Measurements from ENCODE around the gene PEX13.
A peak's percentile ranks its signal among the peaks of the same experiment; 100 is the strongest.

The PEX13 gene

GRCh38 chr2:60991644-60992043 is 25.9 kb upstream of the PEX13 start:
- TF ChIP-seq USF1 (IDR thresholded peaks at IDR 0.05) = no peak
- TF ChIP-seq MAX (IDR thresholded peaks at IDR 0.05) = no peak
- no peak for TF ChIP-seq RAD21 (IDR thresholded peaks at IDR 0.05; ENCODE audit: low read depth)
- TF ChIP-seq YY1 (IDR thresholded peaks at IDR 0.05; ENCODE audit: low read depth) = no peak
- TF ChIP-seq REST (IDR thresholded peaks at IDR 0.05; ENCODE audit: low read depth) = no peak
- TF ChIP-seq NFIC (IDR thresholded peaks at IDR 0.05) = no peak
- TF ChIP-seq EGR1 (IDR thresholded peaks at IDR 0.05) = no peak
- no peak for TF ChIP-seq FOXM1 (IDR thresholded peaks at IDR 0.05; ENCODE audit: borderline replicate concordance, low read depth)
- no peak for TF ChIP-seq TCF12 (IDR thresholded peaks at IDR 0.05; ENCODE audit: low read depth)
- TF ChIP-seq CEBPB (IDR thresholded peaks at IDR 0.05) = no peak
- no peak for TF ChIP-seq TEAD4 (IDR thresholded peaks at IDR 0.05)
- TF ChIP-seq TAF1 (IDR thresholded peaks at IDR 0.05; ENCODE audit: low read depth) = no peak

GRCh38 chr2:60992985-60993392 is 24.5 kb upstream of the PEX13 start:
- TF ChIP-seq REST (IDR thresholded peaks at IDR 0.05; ENCODE audit: low read depth) (no peak), TCF12 (IDR thresholded peaks at IDR 0.05; ENCODE audit: low read depth) (no peak), YY1 (IDR thresholded peaks at IDR 0.05; ENCODE audit: low read depth) (no peak)

GRCh38 chr2:60994131-60994530 is 23.4 kb upstream of the PEX13 start:
- TF ChIP-seq USF1 (IDR thresholded peaks at IDR 0.05) (no peak), MAX (IDR thresholded peaks at IDR 0.05) (no peak)

GRCh38 chr2:60998628-60999545 is 18.6 kb upstream of the PEX13 start:
- TF ChIP-seq RAD21 (IDR thresholded peaks at IDR 0.05; ENCODE audit: low read depth) (peak; percentile 86), YY1 (IDR thresholded peaks at IDR 0.05; ENCODE audit: low read depth) (no peak)

- TF ChIP-seq TEAD4 (IDR thresholded peaks at IDR 0.05) (no peak), CREB1 (IDR thresholded peaks at IDR 0.05; ENCODE audit: low read depth) (no peak), FOXM1 (IDR thresholded peaks at IDR 0.05; ENCODE audit: borderline replicate concordance, low read depth) (no peak)
These were observed 11.8 kb upstream of the PEX13 start for GRCh38 chr2:61005736-61006135.

GRCh38 chr2:61006486-61007105 is 10.9 kb upstream of the PEX13 start:
- TF ChIP-seq CEBPB (IDR thresholded peaks at IDR 0.05) = no peak
- TF ChIP-seq NFIC (IDR thresholded peaks at IDR 0.05) = no peak
- no peak for TF ChIP-seq USF1 (IDR thresholded peaks at IDR 0.05)
- TF ChIP-seq ZBTB7A (IDR thresholded peaks at IDR 0.05; ENCODE audit: low read depth) = no peak
- TF ChIP-seq TEAD4 (IDR thresholded peaks at IDR 0.05) = no peak
- TF ChIP-seq YY1 (IDR thresholded peaks at IDR 0.05; ENCODE audit: low read depth) = no peak
- TF ChIP-seq FOXM1 (IDR thresholded peaks at IDR 0.05; ENCODE audit: borderline replicate concordance, low read depth) = no peak
- TF ChIP-seq RAD21 (IDR thresholded peaks at IDR 0.05; ENCODE audit: low read depth) = no peak
- no peak for TF ChIP-seq CREB1 (IDR thresholded peaks at IDR 0.05; ENCODE audit: low read depth)
- no peak for TF ChIP-seq EP300 (IDR thresholded peaks at IDR 0.05; ENCODE audit: borderline replicate concordance)
- TF ChIP-seq REST (IDR thresholded peaks at IDR 0.05; ENCODE audit: low read depth) = no peak
